SK-N-SH treated with all-trans-retinoic acid at 6 μM for 48 hours (cell line): ENCODE results near the gene CYP11A1.

Experiments
- ATAC-seq: fragments of 200-7000 bp; cut with Tn5 transposase; 3 replicates; pipeline ENCODE4 v1.9.1; 2020; ENCODE audit warnings: mild to moderate bottlenecking, moderate library complexity
- ARNTL ChIP-seq: fragments of 450-650 bp; formaldehyde crosslinking; IDR thresholded peaks from 2 replicates; pipeline ENCODE4 v1.5.0; 2020; ENCODE audit warnings: low read depth, mild to moderate bottlenecking, moderate library complexity, borderline replicate concordance
- BACH2 ChIP-seq: fragments of 250-450 bp; sonication (Bioruptor Pico); IDR thresholded peaks from 2 replicates; pipeline ENCODE4 v1.9.0; 2021; ENCODE audit warnings: mild to moderate bottlenecking, borderline replicate concordance
- CSDC2 ChIP-seq: fragments of 250-450 bp; sonication (Bioruptor Pico); IDR thresholded peaks from 2 replicates; pipeline ENCODE4 v1.5.0; 2020; ENCODE audit warnings: mild to moderate bottlenecking, moderate library complexity
- ESRRG ChIP-seq: fragments of 250-450 bp; sonication (Bioruptor Pico); IDR thresholded peaks from 2 replicates; pipeline ENCODE4 v1.6.1; 2021; ENCODE audit warnings: mild to moderate bottlenecking
- GLIS3 ChIP-seq: fragments of 250-450 bp; sonication (Bioruptor Pico); IDR thresholded peaks from 2 replicates; pipeline ENCODE4 v1.5.0; 2020; ENCODE audit warnings: mild to moderate bottlenecking, moderate library complexity
- ISL1 ChIP-seq: fragments of 250-450 bp; sonication (Bioruptor Pico); IDR thresholded peaks from 2 replicates; pipeline ENCODE4 v2.1.2; 2022; ENCODE audit warnings: mild to moderate bottlenecking, moderate library complexity
- OSR1 ChIP-seq: fragments of 250-450 bp; sonication (Bioruptor Pico); IDR thresholded peaks from 2 replicates; pipeline ENCODE4 v1.8.0; 2022; ENCODE audit warnings: moderate library complexity, mild to moderate bottlenecking, inconsistent platforms
- PPARA ChIP-seq: fragments of 250-450 bp; sonication (Bioruptor Pico); IDR thresholded peaks from 2 replicates; pipeline ENCODE4 v1.5.0; 2020; ENCODE audit warnings: mild to moderate bottlenecking, borderline replicate concordance
- RARB ChIP-seq: fragments of 250-450 bp; sonication (Bioruptor Pico); IDR thresholded peaks from 2 replicates; pipeline ENCODE4 v1.8.0; 2021; ENCODE audit warnings: mild to moderate bottlenecking, moderate library complexity
- SNAI2 ChIP-seq: fragments of 250-450 bp; sonication (Bioruptor Pico); IDR thresholded peaks from 2 replicates; pipeline ENCODE4 v1.5.0; 2020; ENCODE audit warnings: mild to moderate bottlenecking, moderate library complexity
- TCF4 ChIP-seq: fragments of 250-450 bp; sonication (Bioruptor Pico); IDR thresholded peaks from 2 replicates; pipeline ENCODE4 v1.8.0; 2021; ENCODE audit warnings: mild to moderate bottlenecking, moderate library complexity, borderline replicate concordance
- TOX ChIP-seq: fragments of 250-450 bp; sonication (Bioruptor Pico); IDR thresholded peaks from 2 replicates; pipeline ENCODE4 v1.8.0; 2021; ENCODE audit warnings: mild to moderate bottlenecking, moderate library complexity, borderline replicate concordance
- ZC3H10 ChIP-seq: fragments of 250-450 bp; sonication (Bioruptor Pico); IDR thresholded peaks from 2 replicates; pipeline ENCODE4 v1.5.1; 2021; ENCODE audit warnings: mild to moderate bottlenecking, moderate library complexity
- ZFP3 ChIP-seq: fragments of 250-450 bp; sonication (Bioruptor Pico); IDR thresholded peaks from 2 replicates; pipeline ENCODE4 v1.5.0; 2020; ENCODE audit warnings: mild to moderate bottlenecking, moderate library complexity
- ZFP30 ChIP-seq: fragments of 450-650 bp; formaldehyde crosslinking; IDR thresholded peaks from 2 replicates; pipeline ENCODE4 v1.5.0; 2022; ENCODE audit warnings: mild to moderate bottlenecking, moderate library complexity
- ZNF565 ChIP-seq: fragments of 450-650 bp; formaldehyde crosslinking; conservative IDR thresholded peaks from 2 replicates; pipeline ENCODE4 v1.5.0; 2020; ENCODE audit warnings: low read depth, mild to moderate bottlenecking, moderate library complexity
- ZNF8 ChIP-seq: fragments of 450-650 bp; formaldehyde crosslinking; IDR thresholded peaks from 2 replicates; pipeline ENCODE4 v1.5.0; 2020; ENCODE audit warnings: mild to moderate bottlenecking, moderate library complexity
- TF ChIP-seq, protein P1 (sequence below): fragments of 250-450 bp; sonication (Bioruptor Pico); IDR thresholded peaks from 2 replicates; pipeline ENCODE4 v1.8.0; 2021; ENCODE audit warnings: low read depth, mild to moderate bottlenecking, moderate library complexity, borderline replicate concordance
- TF ChIP-seq, protein P2 (sequence below): fragments of 250-450 bp; sonication (Bioruptor Pico); IDR thresholded peaks from 2 replicates; pipeline ENCODE4 v1.5.0; 2020; ENCODE audit warnings: mild to moderate bottlenecking, moderate library complexity
- TF ChIP-seq, protein P3 (sequence below): fragments of 250-450 bp; sonication (Bioruptor Pico); IDR thresholded peaks from 2 replicates; pipeline ENCODE4 v1.5.1; 2021; ENCODE audit warnings: mild to moderate bottlenecking, moderate library complexity
- TF ChIP-seq, protein P4 (sequence below): fragments of 250-450 bp; sonication (Bioruptor Pico); IDR thresholded peaks from 2 replicates; pipeline ENCODE4 v1.8.0; 2020; ENCODE audit warnings: mild to moderate bottlenecking, moderate library complexity, borderline replicate concordance
- TF ChIP-seq, protein P5 (sequence below): fragments of 250-450 bp; sonication (Bioruptor Pico); IDR thresholded peaks from 2 replicates; pipeline ENCODE4 v1.5.1; 2020; ENCODE audit warnings: low read depth, mild to moderate bottlenecking, moderate library complexity

The CYP11A1 gene

DNA sequence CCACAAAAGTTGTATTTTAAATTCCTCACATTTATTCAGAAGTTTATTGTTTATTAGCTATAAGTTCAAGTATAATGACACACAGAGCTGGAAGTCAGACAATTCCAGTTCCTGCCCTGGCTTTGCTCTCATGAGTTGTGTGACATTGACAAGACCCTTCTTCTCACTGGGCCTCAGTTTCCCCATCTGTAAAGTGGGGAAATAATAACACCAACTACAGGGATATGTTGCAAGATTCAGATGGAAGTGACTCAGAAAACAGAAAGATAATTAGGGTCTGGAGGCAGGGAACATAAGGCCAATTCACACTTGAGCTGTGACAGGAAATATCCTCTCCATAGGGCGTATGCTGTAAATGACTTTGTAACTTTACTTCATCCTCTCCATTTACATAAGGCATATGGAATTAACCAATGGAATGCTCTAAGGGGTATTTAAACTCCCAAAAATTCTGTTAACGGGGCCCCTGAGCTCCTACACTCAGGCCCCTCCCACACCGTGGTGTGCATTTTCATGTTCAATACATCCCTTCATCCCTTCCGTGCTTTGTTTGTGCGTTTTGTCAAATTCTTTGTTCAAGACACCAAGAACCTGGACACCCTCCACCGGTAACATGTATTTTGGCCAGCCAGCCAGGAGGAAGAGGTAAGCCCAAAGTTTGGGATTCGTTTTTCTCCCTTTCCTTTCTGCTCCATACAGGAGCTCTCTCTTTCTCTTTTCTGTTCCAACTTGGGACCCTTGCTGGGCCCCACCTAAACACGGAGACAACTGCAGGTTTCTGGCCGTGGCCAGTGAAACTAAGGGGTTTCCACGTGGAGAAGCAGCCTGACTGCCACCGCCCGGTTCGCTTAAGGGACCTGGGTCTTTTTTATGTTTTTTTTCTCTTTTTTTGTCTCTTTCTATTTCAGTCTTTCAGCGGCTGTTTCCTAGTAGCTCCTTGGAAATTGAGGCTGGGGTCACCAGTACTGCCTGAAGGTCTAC, 16.9 kb downstream of the CYP11A1 start:
- no peak for ATAC-seq
- TF ChIP-seq SNAI2: no peak
- no peak for TF ChIP-seq ZNF565 (CRISPR knock-in tag)
- no peak for TF ChIP-seq OSR1
- no peak for TF ChIP-seq ZC3H10 (CRISPR knock-in tag)
- TF ChIP-seq, protein P1, sequence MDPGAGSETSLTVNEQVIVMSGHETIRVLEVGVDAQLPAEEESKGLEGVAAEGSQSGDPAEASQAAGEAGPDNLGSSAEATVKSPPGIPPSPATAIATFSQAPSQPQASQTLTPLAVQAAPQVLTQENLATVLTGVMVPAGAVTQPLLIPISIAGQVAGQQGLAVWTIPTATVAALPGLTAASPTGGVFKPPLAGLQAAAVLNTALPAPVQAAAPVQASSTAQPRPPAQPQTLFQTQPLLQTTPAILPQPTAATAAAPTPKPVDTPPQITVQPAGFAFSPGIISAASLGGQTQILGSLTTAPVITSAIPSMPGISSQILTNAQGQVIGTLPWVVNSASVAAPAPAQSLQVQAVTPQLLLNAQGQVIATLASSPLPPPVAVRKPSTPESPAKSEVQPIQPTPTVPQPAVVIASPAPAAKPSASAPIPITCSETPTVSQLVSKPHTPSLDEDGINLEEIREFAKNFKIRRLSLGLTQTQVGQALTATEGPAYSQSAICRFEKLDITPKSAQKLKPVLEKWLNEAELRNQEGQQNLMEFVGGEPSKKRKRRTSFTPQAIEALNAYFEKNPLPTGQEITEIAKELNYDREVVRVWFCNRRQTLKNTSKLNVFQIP (CRISPR knock-in tag): no peak
- no peak for TF ChIP-seq TCF4 (CRISPR knock-in tag)
- no peak for TF ChIP-seq ISL1 (CRISPR knock-in tag)
- TF ChIP-seq, protein P2, sequence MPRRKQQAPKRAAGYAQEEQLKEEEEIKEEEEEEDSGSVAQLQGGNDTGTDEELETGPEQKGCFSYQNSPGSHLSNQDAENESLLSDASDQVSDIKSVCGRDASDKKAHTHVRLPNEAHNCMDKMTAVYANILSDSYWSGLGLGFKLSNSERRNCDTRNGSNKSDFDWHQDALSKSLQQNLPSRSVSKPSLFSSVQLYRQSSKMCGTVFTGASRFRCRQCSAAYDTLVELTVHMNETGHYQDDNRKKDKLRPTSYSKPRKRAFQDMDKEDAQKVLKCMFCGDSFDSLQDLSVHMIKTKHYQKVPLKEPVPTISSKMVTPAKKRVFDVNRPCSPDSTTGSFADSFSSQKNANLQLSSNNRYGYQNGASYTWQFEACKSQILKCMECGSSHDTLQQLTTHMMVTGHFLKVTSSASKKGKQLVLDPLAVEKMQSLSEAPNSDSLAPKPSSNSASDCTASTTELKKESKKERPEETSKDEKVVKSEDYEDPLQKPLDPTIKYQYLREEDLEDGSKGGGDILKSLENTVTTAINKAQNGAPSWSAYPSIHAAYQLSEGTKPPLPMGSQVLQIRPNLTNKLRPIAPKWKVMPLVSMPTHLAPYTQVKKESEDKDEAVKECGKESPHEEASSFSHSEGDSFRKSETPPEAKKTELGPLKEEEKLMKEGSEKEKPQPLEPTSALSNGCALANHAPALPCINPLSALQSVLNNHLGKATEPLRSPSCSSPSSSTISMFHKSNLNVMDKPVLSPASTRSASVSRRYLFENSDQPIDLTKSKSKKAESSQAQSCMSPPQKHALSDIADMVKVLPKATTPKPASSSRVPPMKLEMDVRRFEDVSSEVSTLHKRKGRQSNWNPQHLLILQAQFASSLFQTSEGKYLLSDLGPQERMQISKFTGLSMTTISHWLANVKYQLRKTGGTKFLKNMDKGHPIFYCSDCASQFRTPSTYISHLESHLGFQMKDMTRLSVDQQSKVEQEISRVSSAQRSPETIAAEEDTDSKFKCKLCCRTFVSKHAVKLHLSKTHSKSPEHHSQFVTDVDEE (CRISPR knock-in tag): no peak
- TF ChIP-seq GLIS3 (CRISPR knock-in tag): no peak
- no peak for TF ChIP-seq PPARA (CRISPR knock-in tag)
- TF ChIP-seq, protein P3, sequence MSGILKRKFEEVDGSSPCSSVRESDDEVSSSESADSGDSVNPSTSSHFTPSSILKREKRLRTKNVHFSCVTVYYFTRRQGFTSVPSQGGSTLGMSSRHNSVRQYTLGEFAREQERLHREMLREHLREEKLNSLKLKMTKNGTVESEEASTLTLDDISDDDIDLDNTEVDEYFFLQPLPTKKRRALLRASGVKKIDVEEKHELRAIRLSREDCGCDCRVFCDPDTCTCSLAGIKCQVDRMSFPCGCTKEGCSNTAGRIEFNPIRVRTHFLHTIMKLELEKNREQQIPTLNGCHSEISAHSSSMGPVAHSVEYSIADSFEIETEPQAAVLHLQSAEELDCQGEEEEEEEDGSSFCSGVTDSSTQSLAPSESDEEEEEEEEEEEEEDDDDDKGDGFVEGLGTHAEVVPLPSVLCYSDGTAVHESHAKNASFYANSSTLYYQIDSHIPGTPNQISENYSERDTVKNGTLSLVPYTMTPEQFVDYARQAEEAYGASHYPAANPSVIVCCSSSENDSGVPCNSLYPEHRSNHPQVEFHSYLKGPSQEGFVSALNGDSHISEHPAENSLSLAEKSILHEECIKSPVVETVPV (CRISPR knock-in tag): no peak
- TF ChIP-seq ZNF8 (CRISPR knock-in tag): no peak
- TF ChIP-seq, protein P4, sequence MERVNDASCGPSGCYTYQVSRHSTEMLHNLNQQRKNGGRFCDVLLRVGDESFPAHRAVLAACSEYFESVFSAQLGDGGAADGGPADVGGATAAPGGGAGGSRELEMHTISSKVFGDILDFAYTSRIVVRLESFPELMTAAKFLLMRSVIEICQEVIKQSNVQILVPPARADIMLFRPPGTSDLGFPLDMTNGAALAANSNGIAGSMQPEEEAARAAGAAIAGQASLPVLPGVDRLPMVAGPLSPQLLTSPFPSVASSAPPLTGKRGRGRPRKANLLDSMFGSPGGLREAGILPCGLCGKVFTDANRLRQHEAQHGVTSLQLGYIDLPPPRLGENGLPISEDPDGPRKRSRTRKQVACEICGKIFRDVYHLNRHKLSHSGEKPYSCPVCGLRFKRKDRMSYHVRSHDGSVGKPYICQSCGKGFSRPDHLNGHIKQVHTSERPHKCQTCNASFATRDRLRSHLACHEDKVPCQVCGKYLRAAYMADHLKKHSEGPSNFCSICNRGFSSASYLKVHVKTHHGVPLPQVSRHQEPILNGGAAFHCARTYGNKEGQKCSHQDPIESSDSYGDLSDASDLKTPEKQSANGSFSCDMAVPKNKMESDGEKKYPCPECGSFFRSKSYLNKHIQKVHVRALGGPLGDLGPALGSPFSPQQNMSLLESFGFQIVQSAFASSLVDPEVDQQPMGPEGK (CRISPR knock-in tag): no peak
- TF ChIP-seq RARB (CRISPR knock-in tag): no peak
- no peak for TF ChIP-seq BACH2 (CRISPR knock-in tag)
- no peak for TF ChIP-seq CSDC2 (CRISPR knock-in tag)
- TF ChIP-seq ZFP30 (CRISPR knock-in tag): no peak

DNA sequence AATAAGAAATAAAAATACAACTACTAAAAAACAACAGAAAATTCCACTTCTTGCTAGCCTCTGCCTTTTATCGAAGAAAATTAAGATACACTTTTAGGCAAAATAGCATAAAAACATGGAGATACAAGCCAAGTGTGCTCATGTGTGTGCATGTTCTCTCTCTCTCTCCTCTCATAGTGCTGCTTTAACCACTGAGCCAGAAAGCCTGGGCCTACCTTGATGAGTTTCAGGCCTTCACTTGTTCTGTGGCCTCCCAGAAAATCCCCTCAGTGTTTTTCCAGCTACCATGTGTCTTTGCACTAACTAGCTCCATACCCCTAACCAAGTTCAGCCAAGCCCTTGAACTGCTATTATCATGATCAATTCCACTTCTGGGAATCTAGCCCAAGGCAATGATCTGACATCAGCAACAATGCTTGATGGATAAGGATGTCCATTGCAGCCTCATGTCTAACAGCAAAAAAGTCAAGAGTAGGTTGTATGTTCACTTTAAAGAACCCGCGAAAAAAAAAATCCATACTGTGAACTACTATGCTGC, 18.1 kb downstream of the CYP11A1 start:
- no peak for ATAC-seq
- no peak for TF ChIP-seq ESRRG (CRISPR knock-in tag)
- TF ChIP-seq, protein P1 (CRISPR knock-in tag): no peak
- no peak for TF ChIP-seq SNAI2
- TF ChIP-seq, protein P4 (CRISPR knock-in tag): no peak
- no peak for TF ChIP-seq BACH2 (CRISPR knock-in tag)
- TF ChIP-seq GLIS3 (CRISPR knock-in tag): no peak
- TF ChIP-seq, protein P3 (CRISPR knock-in tag): no peak
- no peak for TF ChIP-seq TOX (CRISPR knock-in tag)
- TF ChIP-seq RARB (CRISPR knock-in tag): no peak
- no peak for TF ChIP-seq ZFP3
- no peak for TF ChIP-seq ZNF565 (CRISPR knock-in tag)
- TF ChIP-seq ZFP30 (CRISPR knock-in tag): no peak
- TF ChIP-seq PPARA (CRISPR knock-in tag): no peak
- TF ChIP-seq ARNTL (CRISPR knock-in tag): no peak
- no peak for TF ChIP-seq TCF4 (CRISPR knock-in tag)
- TF ChIP-seq, protein P5, sequence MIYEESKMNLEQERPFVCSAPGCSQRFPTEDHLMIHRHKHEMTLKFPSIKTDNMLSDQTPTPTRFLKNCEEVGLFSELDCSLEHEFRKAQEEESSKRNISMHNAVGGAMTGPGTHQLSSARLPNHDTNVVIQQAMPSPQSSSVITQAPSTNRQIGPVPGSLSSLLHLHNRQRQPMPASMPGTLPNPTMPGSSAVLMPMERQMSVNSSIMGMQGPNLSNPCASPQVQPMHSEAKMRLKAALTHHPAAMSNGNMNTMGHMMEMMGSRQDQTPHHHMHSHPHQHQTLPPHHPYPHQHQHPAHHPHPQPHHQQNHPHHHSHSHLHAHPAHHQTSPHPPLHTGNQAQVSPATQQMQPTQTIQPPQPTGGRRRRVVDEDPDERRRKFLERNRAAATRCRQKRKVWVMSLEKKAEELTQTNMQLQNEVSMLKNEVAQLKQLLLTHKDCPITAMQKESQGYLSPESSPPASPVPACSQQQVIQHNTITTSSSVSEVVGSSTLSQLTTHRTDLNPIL (CRISPR knock-in tag): no peak
- TF ChIP-seq ZNF8 (CRISPR knock-in tag): no peak
- TF ChIP-seq OSR1: no peak
- TF ChIP-seq ZC3H10 (CRISPR knock-in tag): no peak
